HEK293 (cell line): Measurements from ENCODE around the gene MPPED1.

Source experiments
- ATF2 ChIP-seq: fragments of 450-650 bp; formaldehyde crosslinking; IDR thresholded peaks from 2 replicates; pipeline ENCODE4 v1.5.1; 2016; ENCODE audit warnings: missing biosample characterization, missing genetic modification characterization, low read depth
- KLF9 ChIP-seq: fragments of 450-650 bp; formaldehyde crosslinking; IDR thresholded peaks from 2 replicates; pipeline ENCODE4 v1.5.1; 2016; ENCODE audit warnings: missing biosample characterization, missing genetic modification characterization, low read depth
- PRDM6 ChIP-seq: fragments of 450-650 bp; formaldehyde crosslinking; IDR thresholded peaks from 2 replicates; pipeline ENCODE4 v1.5.1; 2017; ENCODE audit warnings: missing biosample characterization, missing genetic modification characterization
- ZNF274 ChIP-seq, 2 experiments: fragments of 200-500 bp in 1 of 2; fragments of 450-650 bp in 1 of 2; sonication (Bioruptor generic) in 1 of 2; formaldehyde crosslinking in 1 of 2; IDR thresholded peaks; 2 replicates each; pipeline versions ENCODE4 v1.5.1 to v1.6.1; 2014 to 2016; ENCODE audit warnings: borderline replicate concordance in 1 of 2, inconsistent platforms in 1 of 2, low read length in 1 of 2, missing biosample characterization in 1 of 2, missing genetic modification characterization in 1 of 2
- ZNF280D ChIP-seq: fragments of 450-650 bp; formaldehyde crosslinking; IDR thresholded peaks from 2 replicates; pipeline ENCODE4 v1.5.1; 2016; ENCODE audit warnings: missing biosample characterization, missing genetic modification characterization
- ZNF518A ChIP-seq: fragments of 450-650 bp; formaldehyde crosslinking; conservative IDR thresholded peaks from 2 replicates; pipeline ENCODE4 v1.5.1; 2016; ENCODE audit warnings: low read depth, missing biosample characterization, missing genetic modification characterization
- ZNF600 ChIP-seq: fragments of 450-650 bp; formaldehyde crosslinking; IDR thresholded peaks from 2 replicates; pipeline ENCODE4 v1.5.1; 2016; ENCODE audit warnings: missing biosample characterization, missing genetic modification characterization
- ZNF610 ChIP-seq: fragments of 450-650 bp; formaldehyde crosslinking; IDR thresholded peaks from 2 replicates; pipeline ENCODE4 v1.5.1; 2016; ENCODE audit warnings: missing biosample characterization, missing genetic modification characterization, borderline replicate concordance
- ZNF76 ChIP-seq: fragments of 450-650 bp; formaldehyde crosslinking; IDR thresholded peaks from 2 replicates; pipeline ENCODE4; 2016; ENCODE audit warnings: low read depth, missing biosample characterization, missing genetic modification characterization, borderline replicate concordance

GRCh38 chr22:43554694-43555365, 143.0 kb downstream of the MPPED1 start:
- TF ChIP-seq ZNF610: no peak
- TF ChIP-seq PRDM6: no peak
- TF ChIP-seq ZNF600: no peak
- no peak for TF ChIP-seq ATF2 (tag by site-specific recombination)
- TF ChIP-seq ZNF76 (tag by site-specific recombination): no peak
- no peak for TF ChIP-seq KLF9 (tag by site-specific recombination)
- TF ChIP-seq ZNF280D (tag by site-specific recombination): no peak
- no peak for TF ChIP-seq ZNF274 (IDR thresholded peaks at IDR 0.05; ENCODE audit: low read length)
- no peak for TF ChIP-seq ZNF274 (tag by site-specific recombination; IDR thresholded peaks at IDR 0.05; ENCODE audit: borderline replicate concordance)
- no peak for TF ChIP-seq ZNF518A (tag by site-specific recombination)
